ENCODE data around the gene NUP214. TPM values are rescaled to one million over a fixed set of nuclear protein-coding genes. Genes with fewer than 3 reads are reported as not detected.
"Not testable (repeated sequence)": the region's sequence is repeated elsewhere in the genome, so short reads cannot be mapped to it uniquely, and the experiment has no call there.

Gene NUP214
- total RNA-seq, 2 donors from 2014 or later = 66.2 to 121 TPM

DNA sequence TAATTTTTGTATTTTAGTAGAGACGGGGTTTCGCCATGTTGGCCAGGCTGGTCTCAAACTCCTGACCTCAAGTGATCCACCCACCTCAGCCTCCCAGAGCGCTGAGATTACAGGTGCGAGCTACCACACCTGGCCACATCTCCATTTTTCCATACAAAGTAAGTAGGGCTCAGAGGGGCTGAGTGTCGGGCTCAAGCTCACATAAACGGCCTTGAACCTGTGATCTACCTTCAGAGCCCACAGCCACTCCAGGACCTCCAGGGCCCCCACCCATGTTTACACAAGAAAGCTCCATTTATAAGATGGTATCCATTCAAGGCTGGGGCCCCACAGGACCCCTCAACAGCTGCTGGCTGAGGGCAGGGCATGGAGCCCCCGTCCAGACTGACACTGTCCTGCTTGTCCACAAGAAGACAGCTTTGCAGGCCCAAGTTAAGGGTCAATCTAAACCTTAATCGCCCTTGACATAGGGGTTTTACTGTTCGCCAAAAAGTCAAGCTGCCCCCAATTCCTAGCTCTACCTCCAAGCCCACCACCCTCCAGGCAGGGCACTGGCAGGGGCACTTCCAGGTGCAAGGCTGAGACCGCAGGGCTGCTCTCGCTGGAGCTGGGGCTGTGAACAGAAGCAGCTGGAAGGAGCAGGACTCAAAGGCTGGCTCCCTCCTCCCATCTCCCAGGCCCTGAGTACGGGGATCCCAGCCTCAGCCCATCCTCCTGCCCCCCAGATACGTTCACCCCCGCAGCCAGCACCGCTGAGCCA is 132.1 kb downstream of the NUP214 start:
- no peaks in the 10 kb centered on the region for H3K27me3 Mint-ChIP-seq
- peaks cover 1% of the 10 kb centered on the region for H3K36me3 Mint-ChIP-seq
- no peak for ATAC-seq
- peak overlapping the region; percentile 94 to 100 for H3K27ac Mint-ChIP-seq
- no peaks in the 10 kb centered on the region for H3K9me3 Mint-ChIP-seq
- DNase-seq (ENCODE audit: low spot score) = peak; percentile 58
- H3K4me1 Mint-ChIP-seq (ENCODE audit: low read depth in 2 of 2) = peaks cover 36 to 43% of the 10 kb centered on the region in 2 donors
- H3K4me3 Mint-ChIP-seq = peak overlapping the region; percentile 98

DNA sequence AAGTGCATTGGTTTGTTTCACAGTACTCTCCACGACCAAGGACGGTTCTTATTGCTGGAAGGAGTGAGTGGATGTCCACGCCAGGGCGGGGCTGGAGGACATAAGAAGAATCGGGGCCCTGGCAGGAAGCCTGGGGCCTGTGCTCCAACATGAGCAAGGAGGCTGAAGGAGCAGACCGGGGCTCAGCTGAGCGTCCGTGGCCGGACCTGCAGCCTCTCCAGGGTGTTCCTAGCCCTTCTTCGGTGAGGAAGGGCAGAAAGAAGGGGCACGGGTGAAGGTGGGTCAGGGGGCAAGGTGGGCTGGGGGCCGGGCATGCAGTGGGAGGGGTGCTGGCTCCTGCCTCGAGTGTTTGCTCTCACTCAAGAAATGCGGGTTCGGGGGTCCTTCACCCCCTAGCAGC is 132.8 kb downstream of the NUP214 start:
- peaks cover 7% of the 10 kb centered on the region for H3K36me3 Mint-ChIP-seq
- H3K27ac Mint-ChIP-seq = peak overlapping the region; percentile 94 to 100
- ATAC-seq (no peak), DNase-seq (ENCODE audit: low spot score) (peak; percentile 32)
- H3K4me1 Mint-ChIP-seq (ENCODE audit: low read depth in 2 of 2) = peaks cover 35 to 42% of the 10 kb centered on the region in 2 donors
- no peak overlapping the region for H3K4me3 Mint-ChIP-seq
- H3K27me3 Mint-ChIP-seq = no peaks in the 10 kb centered on the region
- no peaks in the 10 kb centered on the region for H3K9me3 Mint-ChIP-seq

DNA sequence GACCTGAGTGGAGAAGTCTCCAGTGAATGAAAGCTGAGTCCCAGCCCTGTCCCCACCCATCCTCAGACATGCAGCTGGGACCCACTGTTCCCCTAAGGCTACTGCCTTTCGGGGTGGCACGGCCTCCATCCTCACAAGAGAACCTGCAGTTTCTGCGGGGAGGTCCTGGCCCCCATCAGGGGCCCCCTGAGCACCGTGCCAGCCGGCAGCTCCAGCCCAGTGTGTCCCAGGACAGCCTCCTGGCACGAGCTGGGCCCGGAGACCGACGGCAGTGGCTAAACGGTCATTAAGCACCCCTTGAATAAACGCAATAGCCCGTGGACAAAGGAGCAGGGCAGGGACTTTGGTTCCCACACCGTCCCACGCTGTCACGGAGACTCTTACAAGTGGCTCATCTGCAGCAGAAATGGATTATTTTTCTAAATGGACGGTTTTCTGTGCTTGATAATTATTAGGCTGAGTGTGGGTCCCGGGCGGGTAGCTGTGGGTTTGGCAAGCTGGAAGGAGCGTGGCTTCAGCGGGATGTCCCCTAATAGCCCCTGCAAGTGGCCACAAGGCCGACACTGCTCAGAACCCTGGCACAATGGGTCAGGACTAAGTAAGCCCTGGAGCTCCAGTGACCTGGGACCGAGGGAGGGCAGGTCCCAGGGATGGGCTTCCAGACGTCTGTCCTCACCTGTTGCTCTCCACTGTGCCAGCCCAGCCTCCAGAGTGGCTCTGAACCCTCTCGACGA is 133.5 kb downstream of the NUP214 start:
- Mint-ChIP-seq H3K4me1 (ENCODE audit: low read depth in 2 of 2) (peaks cover 36 to 42% of the 10 kb centered on the region in 2 donors), H3K27ac (peak overlapping the region; percentile 69 to 100), H3K36me3 (peaks cover 7% of the 10 kb centered on the region)

DNA sequence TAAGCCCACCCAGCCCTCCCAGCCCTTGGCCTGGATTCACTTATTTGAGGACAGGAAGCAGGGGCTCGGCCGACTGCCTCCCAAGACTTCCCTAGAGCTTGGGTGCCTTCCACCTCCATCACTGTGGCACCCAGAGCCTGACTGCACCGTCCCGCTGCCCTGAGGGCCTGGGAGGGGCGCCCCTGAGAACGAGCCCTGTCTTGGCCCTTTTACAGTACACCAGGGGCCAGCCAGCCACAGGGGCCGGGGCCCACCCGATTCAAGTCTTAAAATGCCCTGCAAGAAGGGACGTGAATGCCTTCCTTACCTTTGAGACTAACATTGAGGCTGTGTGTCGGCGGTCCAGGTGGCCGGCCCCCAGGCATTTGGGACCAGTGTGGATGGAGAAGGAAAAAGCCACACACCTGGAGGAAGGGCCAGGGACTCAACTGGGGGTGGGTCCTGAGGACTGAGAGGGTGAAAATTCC is 134.1 kb downstream of the NUP214 start:
- ATAC-seq (no peak), DNase-seq (ENCODE audit: low spot score) (no peak)
- no peak overlapping the region for H3K4me3 Mint-ChIP-seq
- H3K9me3 Mint-ChIP-seq = no peaks in the 10 kb centered on the region
- H3K4me1 Mint-ChIP-seq (ENCODE audit: low read depth in 2 of 2) = peaks cover 34 to 45% of the 10 kb centered on the region in 2 donors
- H3K27me3 Mint-ChIP-seq = no peaks in the 10 kb centered on the region
- peaks cover 7% of the 10 kb centered on the region for H3K36me3 Mint-ChIP-seq
- peak overlapping the region; percentile 57 to 69 for H3K27ac Mint-ChIP-seq

More for the DNA sequence above, 133.5 kb downstream of the NUP214 start:
- Mint-ChIP-seq H3K9me3 (no peaks in the 10 kb centered on the region), H3K4me3 (no peak overlapping the region), H3K27me3 (no peaks in the 10 kb centered on the region)
- ATAC-seq (no peak), DNase-seq (ENCODE audit: low spot score) (peak; percentile 56)

DNA sequence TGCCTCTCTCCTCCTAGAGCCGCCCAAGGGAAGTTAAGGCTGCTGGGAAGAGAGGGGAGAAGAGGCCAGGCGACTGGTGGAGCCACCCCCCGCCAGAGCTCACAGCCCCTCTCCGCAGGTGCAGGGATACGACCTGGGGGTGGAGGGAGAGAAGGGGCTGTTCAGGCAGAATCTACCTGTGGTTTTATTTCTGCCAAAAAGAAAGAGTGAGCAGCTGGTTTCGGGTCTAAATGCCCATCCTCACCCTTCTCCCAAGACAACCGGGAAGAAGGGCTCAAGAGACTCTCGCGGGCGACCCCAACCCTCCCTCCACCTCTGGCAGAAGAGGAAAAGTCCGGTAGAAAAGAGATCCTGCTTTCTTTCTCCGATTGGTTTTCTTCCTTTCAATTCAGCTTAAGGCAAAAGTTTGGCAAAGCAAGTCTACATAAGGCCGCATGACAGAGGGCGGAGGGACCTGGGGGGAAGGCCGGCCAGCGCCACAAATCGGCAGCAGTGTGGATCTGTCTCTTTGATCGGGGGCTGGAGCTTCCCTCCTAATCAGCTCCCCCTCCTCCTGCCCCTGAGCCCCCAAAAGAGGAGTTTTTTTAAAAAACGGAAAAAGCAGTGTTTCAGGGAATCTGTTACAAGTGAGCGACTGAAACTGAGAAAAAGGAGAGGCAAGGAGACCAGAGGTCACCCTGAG is 134.7 kb downstream of the NUP214 start:
- peak overlapping the region; percentile 57 to 69 for H3K27ac Mint-ChIP-seq
- no peaks in the 10 kb centered on the region for H3K9me3 Mint-ChIP-seq
- no peak overlapping the region for H3K4me3 Mint-ChIP-seq
- H3K4me1 Mint-ChIP-seq (ENCODE audit: low read depth in 2 of 2) = peaks cover 38 to 51% of the 10 kb centered on the region in 2 donors
- no peaks in the 10 kb centered on the region for H3K27me3 Mint-ChIP-seq
- ATAC-seq = no peak
- peaks cover 7% of the 10 kb centered on the region for H3K36me3 Mint-ChIP-seq
- DNase-seq (ENCODE audit: low spot score) = peak; percentile 31

DNA sequence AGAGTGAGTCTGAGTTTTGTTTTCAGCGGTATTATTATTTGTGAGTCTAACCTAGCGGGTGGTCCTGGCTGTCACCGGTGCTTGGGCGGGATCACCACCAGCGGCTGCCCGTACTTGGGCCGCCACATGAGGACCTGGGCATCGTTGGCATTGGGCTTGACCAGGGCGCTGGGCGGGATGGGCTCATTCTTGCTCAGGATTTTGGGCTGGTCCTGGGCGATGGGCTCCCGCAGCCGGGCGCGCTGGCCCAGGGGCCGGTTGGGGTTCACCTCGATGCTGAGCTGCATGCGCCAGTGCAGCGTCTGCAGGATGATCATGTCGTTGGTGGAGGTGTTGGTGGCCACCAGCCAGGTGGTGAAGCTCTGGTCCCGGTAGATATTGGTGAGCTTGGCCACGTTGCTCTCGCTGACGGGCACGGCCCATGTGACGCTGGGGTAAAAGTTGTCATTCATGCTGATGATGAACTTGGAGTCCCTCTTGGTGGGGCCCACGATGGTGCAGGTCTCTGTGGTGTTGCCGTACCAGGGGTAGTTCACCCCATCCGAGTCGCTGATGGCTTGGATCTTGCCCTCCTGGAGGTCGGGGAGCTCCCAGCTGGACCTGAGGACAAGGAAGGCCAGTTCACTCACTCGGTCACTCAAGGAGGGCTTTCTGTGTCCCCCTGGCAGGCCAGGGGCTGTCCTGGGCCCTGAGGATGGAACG is 135.5 kb downstream of the NUP214 start:
- H3K27ac Mint-ChIP-seq = peak overlapping the region; percentile 35 to 69

DNA sequence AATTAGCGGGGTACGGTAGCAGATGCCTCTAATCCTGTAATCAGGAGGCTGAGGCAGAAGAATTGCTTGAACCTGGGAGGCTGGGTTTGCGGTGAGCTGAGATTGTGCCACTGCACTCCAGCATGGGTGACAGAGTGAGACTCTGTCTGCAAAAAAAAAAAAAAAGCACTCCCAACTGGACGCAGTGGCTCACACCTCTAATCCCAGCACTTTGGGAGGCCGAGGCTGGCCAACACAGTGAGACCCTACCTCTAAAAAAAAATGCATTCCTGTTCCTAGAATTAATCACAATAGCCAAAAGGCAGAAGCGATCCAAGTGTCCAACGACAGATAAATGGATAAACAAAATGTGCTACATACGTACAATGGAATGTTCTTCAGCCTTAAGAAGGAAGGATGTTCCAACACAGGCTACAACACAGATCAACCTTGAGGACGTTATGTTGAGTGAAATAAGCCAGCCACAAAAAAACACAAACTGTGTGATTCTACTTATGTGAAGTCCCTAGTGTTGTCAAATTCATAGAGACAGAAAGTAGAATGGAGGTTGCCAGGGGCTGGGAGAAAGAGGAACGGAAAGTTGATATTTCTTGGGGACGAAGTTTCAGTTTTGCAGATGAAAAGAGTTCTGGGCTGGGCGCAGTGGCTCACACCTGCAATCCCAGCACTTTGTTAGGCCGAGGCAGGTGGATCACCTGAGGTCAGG is 137.1 kb downstream of the NUP214 start:
- Mint-ChIP-seq H3K36me3 (peaks cover 7% of the 10 kb centered on the region), H3K27me3 (no peaks in the 10 kb centered on the region), H3K4me1 (ENCODE audit: low read depth in 2 of 2) (peaks cover 36 to 51% of the 10 kb centered on the region in 2 donors), H3K4me3 (no peak overlapping the region), H3K27ac (peak overlapping the region; percentile 82 to 98), H3K9me3 (no peaks in the 10 kb centered on the region)
- peak; percentile 13 for DNase-seq (ENCODE audit: low spot score)
- no peak for ATAC-seq

More for the DNA sequence above, 135.5 kb downstream of the NUP214 start:
- peak; percentile 56 for DNase-seq (ENCODE audit: low spot score)
- Mint-ChIP-seq H3K4me1 (ENCODE audit: low read depth in 2 of 2) (peaks cover 34 to 49% of the 10 kb centered on the region in 2 donors), H3K9me3 (no peaks in the 10 kb centered on the region), H3K36me3 (peaks cover 7% of the 10 kb centered on the region), H3K4me3 (no peak overlapping the region), H3K27me3 (no peaks in the 10 kb centered on the region)
- ATAC-seq = no peak

DNA sequence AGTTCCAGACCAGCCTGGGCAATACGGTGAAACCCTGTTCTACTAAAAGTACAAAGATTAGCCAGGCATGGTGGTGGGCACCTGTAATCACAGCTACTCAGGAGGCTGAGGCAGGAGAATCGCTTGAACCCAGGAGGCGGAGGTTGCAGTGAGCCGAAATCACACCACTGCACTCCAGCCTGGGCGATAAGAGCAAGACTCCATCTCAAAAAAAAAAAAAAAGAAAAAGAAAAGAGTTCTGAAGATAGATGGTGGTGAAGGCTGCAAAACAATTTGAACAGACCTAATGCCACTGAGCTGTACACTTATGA is 137.6 kb downstream of the NUP214 start:
- not testable (repeated sequence) for H3K27me3 Mint-ChIP-seq; H3K4me3 Mint-ChIP-seq; DNase-seq (ENCODE audit: low spot score); ATAC-seq; H3K36me3 Mint-ChIP-seq; H3K9me3 Mint-ChIP-seq
- Mint-ChIP-seq H3K4me1 (ENCODE audit: low read depth in 2 of 2) (peaks cover 31 to 48% of the 10 kb centered on the region in 2 donors), H3K27ac (peak overlapping the region; percentile 82 to 98)

DNA sequence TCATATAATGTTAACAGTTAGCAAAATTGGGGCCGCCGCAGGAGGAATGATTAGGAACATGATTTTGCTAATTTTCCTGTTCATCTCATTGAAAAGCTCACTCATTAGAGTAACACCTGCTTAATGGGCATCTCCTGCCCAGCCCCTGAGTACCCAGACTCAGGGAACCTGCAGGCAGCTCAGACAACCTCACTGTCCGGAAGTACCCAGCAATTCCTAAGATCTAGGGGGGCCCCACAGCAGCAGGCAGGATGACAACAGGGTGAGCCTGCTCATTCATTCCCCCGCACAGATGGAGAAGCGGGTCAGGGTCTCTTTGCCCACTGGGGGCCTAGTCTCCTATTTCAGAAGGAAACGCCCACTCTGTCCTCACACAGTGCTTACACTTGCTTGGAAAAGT is 138.3 kb downstream of the NUP214 start:
- Mint-ChIP-seq H3K27me3 (no peaks in the 10 kb centered on the region), H3K27ac (peak overlapping the region; percentile 82 to 98), H3K9me3 (no peaks in the 10 kb centered on the region), H3K4me1 (ENCODE audit: low read depth in 2 of 2) (peaks cover 29 to 49% of the 10 kb centered on the region in 2 donors), H3K36me3 (peaks cover 7% of the 10 kb centered on the region), H3K4me3 (no peak overlapping the region)
- DNase-seq (ENCODE audit: low spot score) = peak; percentile 6
- ATAC-seq = no peak

DNA sequence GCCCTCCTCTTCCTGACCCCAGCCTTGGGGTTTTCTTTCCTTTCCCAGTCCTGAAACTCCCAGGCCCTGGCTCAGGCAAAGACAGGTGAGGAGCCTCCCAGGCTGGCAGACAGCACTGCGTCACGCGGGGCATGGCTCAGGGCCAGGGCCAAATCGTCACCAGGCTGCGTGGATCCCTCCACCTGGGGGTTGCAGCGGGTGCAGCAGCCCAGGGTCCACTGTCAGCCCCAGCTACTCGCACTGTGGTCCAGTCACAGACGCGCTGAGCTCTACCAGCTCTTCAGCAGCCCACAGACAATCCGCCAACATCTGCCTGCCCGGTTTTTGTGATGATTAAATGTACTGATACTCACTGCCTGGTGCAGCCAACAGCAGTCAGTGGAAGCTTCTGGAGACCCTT is 138.8 kb downstream of the NUP214 start:
- Mint-ChIP-seq H3K27me3 (no peaks in the 10 kb centered on the region), H3K36me3 (peaks cover 7% of the 10 kb centered on the region), H3K9me3 (no peaks in the 10 kb centered on the region), H3K4me3 (peak overlapping the region; percentile 4), H3K27ac (peak overlapping the region; percentile 82 to 98), H3K4me1 (ENCODE audit: low read depth in 2 of 2) (peaks cover 33 to 51% of the 10 kb centered on the region in 2 donors)
- ATAC-seq = no peak
- peak; percentile 60 for DNase-seq (ENCODE audit: low spot score)

DNA sequence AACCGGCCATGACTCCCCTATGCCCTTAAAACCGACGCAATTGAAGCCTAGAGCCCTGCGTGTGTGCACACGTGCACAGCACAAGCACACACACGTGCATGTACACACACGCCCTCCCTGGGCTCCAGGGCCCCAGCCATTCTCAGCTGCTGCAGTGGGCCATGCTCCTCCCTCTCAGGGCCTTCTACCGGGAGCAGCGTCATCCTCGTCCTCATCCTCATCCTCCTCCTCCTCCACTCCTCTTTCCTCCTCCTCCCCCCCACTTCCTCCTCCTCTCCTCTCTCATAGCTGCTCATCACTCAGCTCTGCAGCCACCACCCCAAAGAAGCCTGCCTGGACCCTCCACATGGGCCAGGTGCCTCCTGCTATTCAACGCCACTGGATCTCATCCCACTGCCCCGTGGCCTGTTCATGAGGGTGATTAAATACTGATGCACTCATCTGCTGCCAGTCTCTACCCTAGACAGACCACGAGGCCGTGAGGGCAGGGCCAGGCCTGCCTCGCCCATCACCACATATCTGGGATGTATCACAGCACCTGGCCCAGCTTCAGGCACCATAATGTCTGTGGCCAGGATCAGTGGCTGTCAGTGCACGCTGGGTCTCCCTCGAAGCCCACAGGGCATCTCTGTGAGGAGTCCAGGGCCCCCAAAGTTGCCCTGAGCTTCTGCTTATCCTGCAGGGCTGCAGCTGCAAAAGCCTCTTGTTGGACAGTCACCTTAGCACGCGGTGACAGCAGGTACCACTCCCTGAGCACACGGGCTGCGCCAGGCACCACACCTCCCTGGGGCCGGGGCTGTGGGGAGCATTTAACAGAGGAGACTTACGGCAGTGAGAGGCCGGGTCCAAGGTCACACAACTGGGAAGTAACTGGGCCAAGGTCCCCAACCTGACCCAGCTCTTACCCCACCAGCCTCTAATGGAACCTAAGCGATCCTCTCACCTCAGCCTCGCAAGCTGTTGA is 141.2 kb downstream of the NUP214 start:
- peaks cover 7% of the 10 kb centered on the region for H3K36me3 Mint-ChIP-seq
- peak overlapping the region; percentile 82 to 98 for H3K27ac Mint-ChIP-seq
- no peaks in the 10 kb centered on the region for H3K27me3 Mint-ChIP-seq
- ATAC-seq = peak in 1 of 2 donors; percentile 3
- peak; percentile 59 for DNase-seq (ENCODE audit: low spot score)
- no peaks in the 10 kb centered on the region for H3K9me3 Mint-ChIP-seq
- H3K4me1 Mint-ChIP-seq (ENCODE audit: low read depth in 2 of 2) = peaks cover 50 to 57% of the 10 kb centered on the region in 2 donors
- peak overlapping the region; percentile 78 for H3K4me3 Mint-ChIP-seq
